GM12878 (cell line): ENCODE measurements around the gene DIAPH3. TPM values are rescaled to one million over a fixed set of nuclear protein-coding genes. Genes with fewer than 3 reads are reported as not detected.

Experiments
- ATAC-seq: fragments of 200-7000 bp; cut with Tn5 transposase; 3 replicates; pipeline ENCODE4 v1.9.1; 2020; ENCODE audit warnings: mild to moderate bottlenecking, moderate library complexity
- BruUV-seq: library from RNA; stranded (reverse); fragments of 400-500 nt; replicated peaks from 2 replicates; lab custom pipeline; 2021; lab: Mats Ljungman, UMichigan
- CTCF ChIA-PET: fragments of 300-600 bp; sonication (Branson Sonifier 250); formaldehyde crosslinking; extraction: SDS; loops from one replicate; lab custom pipeline; 2021; ENCODE audit warnings: inconsistent platforms; lab: Yijun Ruan, JAX
- POLR2A ChIA-PET: fragments of 350-600 bp; formaldehyde crosslinking; extraction: SDS; loops from one replicate; lab custom pipeline; 2021; ENCODE audit warnings: inconsistent platforms; lab: Charles Lee
- RAD21 ChIA-PET: fragments of 300-600 bp; sonication (Branson Sonifier 250); formaldehyde crosslinking; loops from one replicate; lab custom pipeline; 2023; ENCODE audit warnings: antibody characterized with exemption; ENCODE audit not compliant: unreplicated experiment; lab: Charles Lee
- SMC1A ChIA-PET: fragments of 300-600 bp; sonication (Branson Sonifier 250); formaldehyde crosslinking; loops from one replicate; lab custom pipeline; 2023; ENCODE audit not compliant: unreplicated experiment, uncharacterized antibody; lab: Charles Lee
- DNase-seq: peaks from one replicate; pipeline ENCODE4 v3.0.0-alpha.2; 2011; ENCODE audit warnings: low read depth, low spot score
- FAIRE-seq: peaks from 3 replicates; lab custom pipeline; 2011; peaks lifted over from hg19 to GRCh38; lab: Jason Lieb, UNC
- H2AFZ ChIP-seq: 2 replicates; pipeline ENCODE4 v1.6.0; 2011; ENCODE audit warnings: low read depth, low read length, control low read depth; ENCODE audit not compliant: control insufficient read depth
- H3K27ac ChIP-seq: 2 replicates; pipeline ENCODE4 v1.5.1; 2011; ENCODE audit warnings: control low read depth; ENCODE audit not compliant: control insufficient read depth, insufficient read depth
- H3K27me3 ChIP-seq, 2 experiments: replicated peaks in 1 of 2; 2 replicates each; pipeline versions ENCODE4 v1.6.0 to v1.6.1; 2011; ENCODE audit warnings: low read length in 1 of 2; ENCODE audit not compliant: control insufficient read depth in 2 of 2, insufficient read depth in 2 of 2
- H3K36me3 ChIP-seq, 2 experiments: 2 replicates each; pipeline ENCODE4 v1.5.1; 2011; ENCODE audit warnings: low read length in 1 of 2; ENCODE audit not compliant: control insufficient read depth in 2 of 2, insufficient read depth in 2 of 2
- H3K4me1 ChIP-seq: 2 replicates; pipeline ENCODE4 v1.6.1; 2011; ENCODE audit warnings: mild to moderate bottlenecking, low read length, moderate library complexity, mixed read lengths; ENCODE audit not compliant: control insufficient read depth, insufficient read depth
- H3K4me2 ChIP-seq: 2 replicates; pipeline ENCODE4 v1.6.0; 2011; ENCODE audit warnings: control low read depth; ENCODE audit not compliant: control insufficient read depth, insufficient read depth
- H3K4me3 ChIP-seq: fragments of 200-600 bp; sonication (generic); 2 replicates; pipeline ENCODE4 v1.5.1; 2016
- H3K79me2 ChIP-seq: 2 replicates; pipeline ENCODE4 v1.6.0; 2011; ENCODE audit warnings: low read length; ENCODE audit not compliant: control insufficient read depth, insufficient read depth
- H3K9ac ChIP-seq: 2 replicates; pipeline ENCODE4 v1.8.0; 2011; ENCODE audit warnings: low read length, control low read depth, mixed read lengths; ENCODE audit not compliant: control insufficient read depth, insufficient read depth
- H3K9me3 ChIP-seq: replicated peaks from 3 replicates; pipeline ENCODE4 v1.5.1; 2011; ENCODE audit warnings: mild to moderate bottlenecking, low read length; ENCODE audit not compliant: control insufficient read depth, insufficient read depth
- H4K20me1 ChIP-seq: 2 replicates; pipeline ENCODE4 v1.6.0; 2011; ENCODE audit not compliant: control insufficient read depth, insufficient read depth
- CHD2 ChIP-seq: IDR thresholded peaks from 2 replicates; pipeline ENCODE4 v1.6.1; 2011; ENCODE audit warnings: low read depth, low read length, improper control_type of control experiment, borderline replicate concordance
- IKZF2 ChIP-seq, 2 experiments: fragments of 450-650 bp; IDR thresholded peaks; 2 replicates each; pipeline ENCODE4 v1.6.1; 2017; ENCODE audit warnings: mild to moderate bottlenecking in 2 of 2, moderate library complexity in 2 of 2
- NFXL1 ChIP-seq: fragments of 450-650 bp; IDR thresholded peaks from 2 replicates; pipeline ENCODE4 v1.6.1; 2017; ENCODE audit warnings: antibody characterized with exemption, mild to moderate bottlenecking, borderline replicate concordance
- RAD21 ChIP-seq: IDR thresholded peaks from 2 replicates; pipeline ENCODE4 v1.6.1; 2011; ENCODE audit warnings: mild to moderate bottlenecking, low read depth, low read length, moderate library complexity; ENCODE audit not compliant: insufficient read depth
- RBBP5 ChIP-seq: fragments of 200-600 bp; sonication (generic); conservative IDR thresholded peaks from 2 replicates; pipeline ENCODE4 v1.6.1; 2016
- SMARCA5 ChIP-seq: fragments of 450-650 bp; IDR thresholded peaks from 2 replicates; pipeline ENCODE4 v1.6.1; 2017; ENCODE audit warnings: mild to moderate bottlenecking
- SMC3 ChIP-seq: IDR thresholded peaks from 2 replicates; pipeline ENCODE4 v1.6.1; 2011; ENCODE audit warnings: low read length, improper control_type of control experiment, borderline replicate concordance
- USF2 ChIP-seq: IDR thresholded peaks from 2 replicates; pipeline ENCODE4 v1.6.1; 2011; ENCODE audit warnings: low read depth, low read length, improper control_type of control experiment, borderline replicate concordance
- WGBS: methylation state at CpG from one replicate; pipeline ENCODE4 v1.1.6; 2016; ENCODE audit warnings: low lambda C conversion rate; ENCODE audit not compliant: insufficient replicate concordance, insufficient coverage; ENCODE audit errors: missing lambda C conversion rate; 5-methylcytosine and 5-hydroxymethylcytosine counted together
- in situ Hi-C: fragments of 300-500 bp; cut with MboI; formaldehyde crosslinking; loops from 9 replicates; pipeline ENCODE4 v1.14.3; 2018; ENCODE audit warnings: mixed read lengths
- intact Hi-C: fragments of 100-400 bp; cut with micrococcal nuclease; formaldehyde crosslinking; loops from one replicate; pipeline ENCODE4 v1.14.2; 2022; ENCODE audit not compliant: unreplicated experiment
- polyA plus RNA-seq, 11 experiments: library from polyadenylated mRNA; depleted of rRNA in 4 of 11; unstranded in 6 of 11; stranded (reverse) in 5 of 11; fragments of >200 nt; fragmentation: Nextera tagmentation in 4 of 11; fragmentation: Illumina TruSeq in 1 of 11; extraction: Ambion mirVana in 4 of 11; extraction: Trizol in 1 of 11; gene quantifications; 1 replicate in 1 of 11; 2 replicates in 10 of 11; pipeline versions ENCODE4 v1.2.1 to v1.2.3, GENCODE V29; 2011 to 2016; ENCODE audit warnings: inconsistent platforms in 2 of 11, missing spikeins in 2 of 11, low read depth in 1 of 11
- total RNA-seq, 4 experiments: library from RNA; depleted of rRNA in 3 of 4; stranded (reverse); fragments of >200 nt in 3 of 4; fragmentation: Illumina TruSeq in 1 of 4; extraction: Trizol in 1 of 4; gene quantifications; 2 replicates each; pipeline versions ENCODE4 v1.2.1 to v1.2.3, GENCODE V29; 2013 to 2021
- TF ChIP-seq, protein P1 (sequence below): fragments of 450-650 bp; IDR thresholded peaks from 2 replicates; pipeline ENCODE4 v1.6.1; 2016; ENCODE audit warnings: mild to moderate bottlenecking
- TF ChIP-seq, protein P2 (sequence below), 3 experiments: IDR thresholded peaks in 2 of 3; conservative IDR thresholded peaks in 1 of 3; 2 replicates each; pipeline ENCODE4 v1.5.1; 2011; ENCODE audit warnings: low read depth in 3 of 3, low read length in 3 of 3, mild to moderate bottlenecking in 3 of 3, control low read depth in 2 of 3, moderate library complexity in 2 of 3, inconsistent platforms in 1 of 3, mixed read lengths in 1 of 3; ENCODE audit not compliant: control insufficient read depth in 2 of 3, insufficient read depth in 1 of 3; ENCODE audit errors: extremely low read depth in 1 of 3

Gene DIAPH3
- total and polyA plus RNA-seq, 10 of the 15 experiments (the other 5 are each of a cell fraction or from before 2014, with no cell fraction given): 10.1 to 25.2 (median 15.4) TPM

- TF ChIP-seq USF2 (no peak), IKZF2 (IDR thresholded peaks at IDR 0.05) (no peak), RBBP5 (no peak), CHD2 (no peak), NFXL1 (no peak)
- TF ChIP-seq, protein P1, sequence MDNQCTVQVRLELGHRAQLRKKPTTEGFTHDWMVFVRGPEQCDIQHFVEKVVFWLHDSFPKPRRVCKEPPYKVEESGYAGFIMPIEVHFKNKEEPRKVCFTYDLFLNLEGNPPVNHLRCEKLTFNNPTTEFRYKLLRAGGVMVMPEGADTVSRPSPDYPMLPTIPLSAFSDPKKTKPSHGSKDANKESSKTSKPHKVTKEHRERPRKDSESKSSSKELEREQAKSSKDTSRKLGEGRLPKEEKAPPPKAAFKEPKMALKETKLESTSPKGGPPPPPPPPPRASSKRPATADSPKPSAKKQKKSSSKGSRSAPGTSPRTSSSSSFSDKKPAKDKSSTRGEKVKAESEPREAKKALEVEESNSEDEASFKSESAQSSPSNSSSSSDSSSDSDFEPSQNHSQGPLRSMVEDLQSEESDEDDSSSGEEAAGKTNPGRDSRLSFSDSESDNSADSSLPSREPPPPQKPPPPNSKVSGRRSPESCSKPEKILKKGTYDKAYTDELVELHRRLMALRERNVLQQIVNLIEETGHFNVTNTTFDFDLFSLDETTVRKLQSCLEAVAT: no peak
Measured at GRCh38 chr13:59914556-59914955, 249.2 kb downstream of the DIAPH3 start (continued).

GRCh38 chr13:59906413-59907049, 257.2 kb downstream of the DIAPH3 start:
- Histone ChIP-seq H3K9ac (no peak overlapping the region), H3K4me3 (no peak overlapping the region), H4K20me1 (no peaks in the 10 kb centered on the region), H3K27ac (no peak overlapping the region), H3K36me3 (no peaks in the 10 kb centered on the region), H3K4me2 (no peak overlapping the region), H3K79me2 (no peaks in the 10 kb centered on the region), H3K9me3 (no peaks in the 10 kb centered on the region), H2AFZ (no peak overlapping the region; the same call in 1 of the 2 replicates), H3K27me3 (no peaks in the 10 kb centered on the region), H3K4me1 (no peaks in the 10 kb centered on the region)
- ATAC-seq (peak; percentile 63), DNase-seq (no peak), FAIRE-seq (peak; percentile 27)
- intact Hi-C loops: loop anchor here (1.0 to 10.0 kb wide), 5 partner anchors 226 to 526 kb away; no protein-coding TSS in a partner anchor
- BruUV-seq: no TSS peak
- in situ Hi-C loops: loop anchor here (10.0 kb wide), 1 partner anchor 512 kb away; no protein-coding TSS in a partner anchor
- TF ChIP-seq RAD21 (peak; percentile 77), SMC3 (peak; percentile 43; the same call in 1 of the 2 replicates), SMARCA5 (no peak)
- TF ChIP-seq, protein P2, sequence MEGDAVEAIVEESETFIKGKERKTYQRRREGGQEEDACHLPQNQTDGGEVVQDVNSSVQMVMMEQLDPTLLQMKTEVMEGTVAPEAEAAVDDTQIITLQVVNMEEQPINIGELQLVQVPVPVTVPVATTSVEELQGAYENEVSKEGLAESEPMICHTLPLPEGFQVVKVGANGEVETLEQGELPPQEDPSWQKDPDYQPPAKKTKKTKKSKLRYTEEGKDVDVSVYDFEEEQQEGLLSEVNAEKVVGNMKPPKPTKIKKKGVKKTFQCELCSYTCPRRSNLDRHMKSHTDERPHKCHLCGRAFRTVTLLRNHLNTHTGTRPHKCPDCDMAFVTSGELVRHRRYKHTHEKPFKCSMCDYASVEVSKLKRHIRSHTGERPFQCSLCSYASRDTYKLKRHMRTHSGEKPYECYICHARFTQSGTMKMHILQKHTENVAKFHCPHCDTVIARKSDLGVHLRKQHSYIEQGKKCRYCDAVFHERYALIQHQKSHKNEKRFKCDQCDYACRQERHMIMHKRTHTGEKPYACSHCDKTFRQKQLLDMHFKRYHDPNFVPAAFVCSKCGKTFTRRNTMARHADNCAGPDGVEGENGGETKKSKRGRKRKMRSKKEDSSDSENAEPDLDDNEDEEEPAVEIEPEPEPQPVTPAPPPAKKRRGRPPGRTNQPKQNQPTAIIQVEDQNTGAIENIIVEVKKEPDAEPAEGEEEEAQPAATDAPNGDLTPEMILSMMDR (IDR thresholded peaks at IDR 0.05 in 2 of 3, conservative IDR thresholded peaks at IDR 0.05 in 1 of 3; ENCODE audit: control insufficient read depth in 2 of 3, extremely low read depth in 1 of 3, insufficient read depth in 1 of 3, low read depth in 3 of 3, low read length in 3 of 3): peak; percentile 56 to 62 (median 59)
- WGBS: 66% methylated on average over 7 of the region's 7 CpGs
- CTCF ChIA-PET: interaction anchor here (0.7 to 3.9 kb wide), 34 partner anchors 9 to 590 kb away, joined by 3 to 119 read pairs (median 4); no protein-coding TSS in a partner anchor
- POLR2A ChIA-PET: no interaction called here
- RAD21 ChIA-PET: interaction anchor here (0.8 to 4.5 kb wide), 11 partner anchors 13 to 525 kb away, joined by 3 to 55 read pairs (median 4); no protein-coding TSS in a partner anchor
- SMC1A ChIA-PET: interaction anchor here (0.7 to 4.0 kb wide), 20 partner anchors 8 to 542 kb away, joined by 3 to 62 read pairs (median 6); no protein-coding TSS in a partner anchor
